Stimulated activated CD8-positive, alpha-beta memory T cell treated with anti-CD3 and anti-CD28 coated beads, Interleukin-7, amount 100 ng/mL, for 1 hour (primary cell): ENCODE data around the gene CLGN.
A peak's percentile ranks its signal among the peaks of the same experiment; 100 is the strongest.

Experiments
- DNase-seq, 2 donors: peaks; one replicate each; pipeline ENCODE4 v3.0.0-alpha.2; 2020; ENCODE audit warnings: low read depth in 2 of 2

CLGN gene

GRCh38 chr4:140382732-140383131 is 44.7 kb downstream of the CLGN start:
- no peak for DNase-seq

- no peak for DNase-seq
Measured at GRCh38 chr4:140374130-140374477, 53.3 kb downstream of the CLGN start.

GRCh38 chr4:140373328-140374129 is 53.9 kb downstream of the CLGN start, which contains the start of gene SCOC:
TSS of gene SCOC (plus strand) at chr4:140373646. CDS start at chr4:140379171, 5,525 bp downstream.
- peak; percentile 91 to 92 for DNase-seq

DNA sequence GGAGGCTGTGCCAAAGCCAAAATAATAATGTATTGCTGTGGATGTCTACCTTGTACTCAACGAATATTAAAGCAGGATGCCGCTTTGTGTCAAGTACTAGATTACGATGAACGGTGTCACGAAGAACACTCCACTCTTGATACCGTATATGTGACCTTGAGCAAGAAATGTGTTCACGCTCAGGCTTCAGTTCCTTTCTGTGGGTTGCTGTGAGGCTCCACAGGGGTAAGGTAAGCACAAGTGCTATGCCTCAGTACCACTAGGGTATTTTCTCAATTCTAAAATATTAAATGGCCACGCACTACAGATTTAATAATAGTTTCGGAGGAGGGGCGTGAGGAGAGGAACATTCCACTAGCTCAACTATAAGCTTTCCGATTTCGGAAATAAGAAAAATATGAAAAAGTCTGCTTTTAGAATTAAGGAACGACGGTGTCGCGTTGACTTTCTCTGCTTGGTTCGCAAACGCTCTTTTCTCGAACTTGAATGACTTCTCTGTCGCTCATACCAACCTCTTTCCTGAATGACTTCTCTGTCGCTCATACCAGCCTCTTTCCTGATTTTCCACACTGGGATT is 54.6 kb downstream of the CLGN start:
- DNase-seq, result no peak

- DNase-seq, result no peak
Measured at GRCh38 chr4:140368686-140369085, 58.8 kb downstream of the CLGN start.

- no peak for DNase-seq
Measured at GRCh38 chr4:140367738-140368137, 59.7 kb downstream of the CLGN start.

GRCh38 chr4:140363558-140363957 is 63.9 kb downstream of the CLGN start:
- DNase-seq, result no peak

DNA sequence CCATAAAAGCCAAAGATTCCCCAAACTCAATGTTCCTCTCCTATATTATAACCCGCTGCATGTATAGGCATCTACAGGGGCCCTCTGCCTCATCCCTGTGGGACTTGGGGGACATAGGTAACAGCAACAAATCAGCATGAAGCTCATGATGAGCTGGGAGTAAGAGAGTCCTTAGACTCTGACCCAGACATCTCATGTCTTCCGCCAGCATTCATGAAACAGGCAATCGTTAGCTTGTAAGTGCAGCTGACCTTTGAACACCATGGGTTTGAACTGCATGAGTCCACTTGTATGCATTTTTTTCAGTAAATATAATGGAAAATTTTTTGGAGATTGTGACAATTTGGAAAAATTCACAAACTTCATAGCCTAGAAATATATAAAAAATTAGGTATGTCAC is 64.4 kb downstream of the CLGN start:
- no peak for DNase-seq

- no peak for DNase-seq
Measured at GRCh38 chr4:140361099-140361498, 66.3 kb downstream of the CLGN start.

DNA sequence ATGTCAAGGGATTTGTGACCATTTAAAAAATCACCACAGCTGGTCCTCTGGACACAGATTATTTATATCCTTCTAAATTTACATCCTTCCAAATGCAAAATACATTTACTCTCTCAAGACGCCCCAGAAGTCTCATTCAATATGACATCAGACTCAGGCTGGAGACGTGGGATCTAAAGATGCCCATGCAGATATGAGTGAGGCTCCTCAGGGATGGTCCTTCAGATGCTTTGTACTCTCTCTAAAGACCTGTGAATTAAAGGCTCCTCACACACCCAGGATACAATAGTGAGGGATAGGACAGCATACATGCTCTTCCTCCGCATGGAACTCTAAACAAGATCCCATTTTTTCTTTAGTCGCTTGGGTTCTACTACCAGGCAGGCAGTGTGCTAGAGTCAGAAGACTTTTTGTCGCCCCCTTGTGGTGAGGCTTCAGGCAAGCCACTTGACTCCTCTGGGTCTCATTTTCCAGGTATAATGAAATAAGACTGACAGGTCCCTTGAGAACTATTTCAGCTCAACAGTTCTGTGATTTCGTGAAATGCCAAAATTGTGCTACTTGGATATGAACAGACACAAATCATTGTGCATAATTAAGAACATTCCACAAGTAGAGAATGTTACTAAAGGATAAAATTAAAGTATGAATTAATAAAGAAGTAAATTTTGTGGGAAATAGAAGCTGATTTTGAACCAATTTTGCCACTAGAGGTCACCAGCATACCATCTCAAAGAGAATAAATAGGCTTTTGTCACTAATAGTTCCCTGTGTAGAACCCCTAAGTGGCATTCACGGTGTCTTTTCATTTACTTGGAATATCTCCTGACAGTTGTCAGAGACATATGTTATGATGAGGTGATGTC is 67.7 kb downstream of the CLGN start:
- peak; percentile 39 to 64 for DNase-seq

DNA sequence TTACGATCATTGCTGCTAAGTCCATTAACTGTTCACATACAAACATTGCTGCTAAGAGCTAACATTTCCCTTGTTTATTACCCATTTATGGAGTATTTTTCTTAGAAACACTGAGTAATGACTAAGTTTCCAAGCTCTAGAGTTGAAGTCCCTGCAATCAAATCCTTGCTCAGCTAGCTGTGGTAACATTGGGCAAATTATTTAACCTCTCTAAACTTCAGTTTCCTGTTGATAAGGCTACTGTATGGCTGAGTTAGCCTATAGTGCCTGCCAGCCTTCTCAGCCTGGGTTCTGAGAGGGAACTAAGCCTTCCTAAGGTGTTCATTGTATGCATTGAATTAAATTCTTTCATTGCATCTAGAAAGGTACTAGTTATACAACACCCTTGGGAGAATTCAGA is 69.2 kb downstream of the CLGN start:
- DNase-seq, result no peak

- no peak for DNase-seq
Measured at GRCh38 chr4:140357868-140358267, 69.6 kb downstream of the CLGN start.

- DNase-seq, result no peak
Measured at GRCh38 chr4:140355288-140355687, 72.2 kb downstream of the CLGN start.

DNA sequence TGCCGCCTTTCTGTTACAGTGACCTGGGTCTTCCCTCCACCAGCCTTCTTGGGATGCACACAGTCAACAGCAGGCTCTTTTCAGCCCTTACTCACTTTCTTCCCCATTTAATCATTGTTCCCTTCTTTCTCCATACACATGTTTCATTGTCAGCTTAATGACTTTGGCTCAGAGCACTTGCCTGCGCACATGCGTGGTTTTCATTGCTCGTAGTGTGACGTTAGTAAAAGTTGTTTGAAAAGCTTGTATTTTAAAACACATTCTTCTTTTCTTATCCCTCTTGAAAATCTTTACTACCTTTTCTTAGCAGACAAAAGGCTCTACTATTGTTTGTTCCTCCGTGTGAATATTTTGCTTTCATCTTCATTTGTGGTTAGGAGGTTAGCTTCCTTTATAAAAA is 73.7 kb downstream of the CLGN start:
- no peak for DNase-seq

DNA sequence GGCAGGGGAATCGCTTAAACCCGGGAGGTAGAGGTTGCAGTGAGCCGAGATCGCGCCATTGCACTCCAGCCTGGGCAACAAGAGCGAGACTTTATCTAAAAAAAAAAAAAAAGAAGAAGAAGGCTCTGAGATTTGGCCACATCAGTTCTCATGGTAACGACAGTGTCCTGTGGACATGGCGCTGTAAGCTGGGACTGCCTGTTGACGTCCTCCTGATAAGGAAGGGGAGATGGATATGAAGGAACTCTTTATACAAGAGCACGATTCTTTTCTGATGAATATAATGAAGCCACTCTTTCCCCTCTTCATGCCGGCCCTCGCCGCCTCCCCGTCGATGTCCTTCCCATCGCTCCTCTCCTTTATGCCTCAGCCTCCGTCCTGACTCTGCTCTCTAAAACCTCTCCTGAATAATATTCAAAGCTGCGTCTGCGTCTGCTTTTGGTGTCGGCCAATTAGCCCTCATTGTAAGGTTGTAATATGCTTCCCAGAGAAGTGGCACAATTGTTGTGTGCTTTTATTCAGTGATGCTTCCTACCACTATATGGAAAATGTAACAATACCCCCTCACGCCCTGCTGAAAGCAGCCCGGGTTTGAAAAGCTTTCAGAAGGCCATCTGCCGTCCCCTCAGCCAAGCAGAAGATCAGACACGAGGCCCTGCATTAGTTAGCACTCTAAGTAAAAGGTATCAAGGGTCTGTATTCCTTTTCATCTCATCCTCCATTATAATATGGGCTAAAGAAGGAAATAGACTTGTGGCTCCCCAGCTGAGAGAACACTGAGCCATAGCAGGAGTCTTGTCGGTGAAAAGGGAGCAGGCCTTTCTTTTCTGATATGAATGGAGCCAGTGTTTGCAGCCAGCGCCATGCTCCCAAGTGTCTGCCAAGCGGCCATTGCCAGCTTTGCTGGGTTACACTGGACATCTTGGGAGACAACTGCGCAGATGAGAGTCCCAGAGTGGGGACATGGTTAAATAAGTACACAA is 76.1 kb downstream of the CLGN start:
- no peak for DNase-seq

- no peak for DNase-seq
Measured at GRCh38 chr4:140349816-140350215, 77.6 kb downstream of the CLGN start.

DNA sequence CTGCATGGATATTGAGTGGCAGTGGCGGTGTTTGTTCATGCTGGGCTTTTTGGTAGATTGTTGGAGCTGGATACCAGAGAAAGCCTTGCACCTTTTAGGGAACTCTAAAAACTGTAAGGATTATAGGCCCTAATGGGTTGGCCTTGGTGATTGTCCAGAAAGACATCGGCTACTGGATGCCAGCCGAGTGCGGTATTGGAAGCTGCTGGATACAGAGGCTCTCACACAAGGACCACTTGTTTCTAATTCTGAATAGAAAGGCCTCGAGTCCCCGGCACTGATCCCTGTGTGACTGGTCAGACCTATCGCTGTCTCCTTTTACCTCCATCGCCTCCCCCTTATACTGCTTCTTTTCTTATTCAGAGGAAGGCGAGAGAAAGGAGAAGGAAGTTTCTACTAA is 81.3 kb downstream of the CLGN start:
- DNase-seq, result no peak

DNA sequence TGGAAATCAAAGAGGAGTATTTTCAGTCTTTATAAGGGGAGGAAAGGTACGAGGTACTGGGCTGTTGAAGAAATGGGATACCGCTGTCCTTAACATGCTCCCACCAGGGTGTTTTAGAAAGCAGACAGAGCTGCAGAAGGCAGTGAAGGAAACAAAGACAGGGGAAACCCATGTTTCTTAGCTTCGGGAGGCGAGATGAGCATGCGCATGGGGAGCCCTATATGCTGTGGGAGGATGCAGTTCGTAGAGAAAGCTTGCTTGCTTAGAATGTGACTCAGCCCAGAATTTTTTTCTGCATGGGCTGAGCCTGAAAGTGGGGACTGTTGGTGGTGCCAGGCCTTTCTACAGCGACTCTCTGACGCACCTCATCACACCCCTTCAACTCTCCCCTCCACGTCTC is 82.8 kb downstream of the CLGN start:
- DNase-seq, result no peak

DNA sequence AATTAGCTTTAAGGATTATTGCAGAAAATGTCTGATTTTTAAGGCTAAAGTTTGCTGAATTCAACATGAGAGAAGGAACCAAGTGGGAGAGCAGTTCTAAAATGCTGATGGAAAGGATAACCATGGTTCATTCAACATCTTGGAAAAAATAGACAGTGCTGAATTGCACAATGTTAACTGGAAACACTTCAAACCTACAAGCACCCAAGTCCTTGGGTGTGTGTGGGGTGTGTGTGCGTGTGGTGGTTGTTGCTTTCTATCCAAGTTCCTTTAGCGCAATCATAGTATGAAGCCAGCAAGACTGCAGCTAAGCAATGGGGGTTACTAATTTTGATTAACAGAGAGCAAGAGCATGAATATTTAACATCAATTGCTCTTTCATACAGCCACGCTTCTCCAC is 83.3 kb downstream of the CLGN start:
- no peak for DNase-seq

DNA sequence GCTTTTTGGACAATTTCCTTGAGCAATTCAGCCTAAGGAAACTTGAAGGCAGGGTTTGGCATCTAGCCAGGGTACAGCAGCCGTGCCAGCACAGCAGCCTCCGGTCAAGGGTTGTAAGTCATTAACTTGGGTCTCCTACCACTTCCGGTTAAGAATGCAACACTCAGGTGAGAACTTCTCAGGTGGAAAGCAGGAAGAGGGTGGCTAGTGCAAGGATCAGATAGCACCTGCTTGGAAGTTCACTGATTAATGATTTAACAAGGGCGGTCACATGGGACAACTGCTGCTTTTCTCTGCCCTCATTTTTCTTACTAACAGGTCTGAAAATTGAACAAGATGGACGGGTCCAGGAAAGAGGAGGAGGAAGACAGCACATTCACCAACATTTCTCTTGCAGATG is 84.1 kb downstream of the CLGN start:
- DNase-seq, result no peak

- DNase-seq, result no peak
Measured at GRCh38 chr4:140342620-140343019, 84.8 kb downstream of the CLGN start.
